HEK293 (cell line): ENCODE results near the gene PPFIA1.

Experiments
- CTCF ChIP-seq: fragments of 450-650 bp; formaldehyde crosslinking; IDR thresholded peaks from 2 replicates; pipeline ENCODE4 v1.5.1; 2016; ENCODE audit warnings: missing biosample characterization, missing genetic modification characterization
- ELK4 ChIP-seq: IDR thresholded peaks from 2 replicates; pipeline ENCODE4 v1.6.1; 2011; ENCODE audit warnings: mild to moderate bottlenecking, low read depth, low read length, borderline replicate concordance
- MEIS1 ChIP-seq: sonication (generic); formaldehyde crosslinking; IDR thresholded peaks from 2 replicates; pipeline ENCODE4 v1.8.1; 2022; ENCODE audit warnings: missing genetic modification reagents, mild to moderate bottlenecking, borderline replicate concordance
- PBX3 ChIP-seq: sonication (generic); formaldehyde crosslinking; IDR thresholded peaks from 2 replicates; pipeline ENCODE4 v1.8.1; 2022; ENCODE audit warnings: mild to moderate bottlenecking, moderate library complexity, missing genetic modification reagents
- ZNF157 ChIP-seq: fragments of 450-650 bp; formaldehyde crosslinking; IDR thresholded peaks from 2 replicates; pipeline ENCODE4 v1.5.1; 2016; ENCODE audit warnings: missing biosample characterization, missing genetic modification characterization
- ZNF335 ChIP-seq: fragments of 450-650 bp; formaldehyde crosslinking; conservative IDR thresholded peaks from 2 replicates; pipeline ENCODE4 v1.5.1; 2016; ENCODE audit warnings: missing biosample characterization, missing genetic modification characterization
- ZNF354C ChIP-seq: fragments of 450-650 bp; formaldehyde crosslinking; IDR thresholded peaks from 2 replicates; pipeline ENCODE4 v1.5.1; 2016; ENCODE audit warnings: missing biosample characterization, missing genetic modification characterization, low read depth, borderline replicate concordance
- ZNF548 ChIP-seq: fragments of 450-650 bp; formaldehyde crosslinking; IDR thresholded peaks from 2 replicates; pipeline ENCODE4 v1.5.1; 2016; ENCODE audit warnings: missing biosample characterization, missing genetic modification characterization
- ZNF610 ChIP-seq: fragments of 450-650 bp; formaldehyde crosslinking; IDR thresholded peaks from 2 replicates; pipeline ENCODE4 v1.5.1; 2016; ENCODE audit warnings: missing biosample characterization, missing genetic modification characterization, borderline replicate concordance
- ZSCAN4 ChIP-seq: fragments of 450-650 bp; formaldehyde crosslinking; IDR thresholded peaks from 2 replicates; pipeline ENCODE4 v1.5.1; 2017; ENCODE audit warnings: missing biosample characterization, missing genetic modification characterization

- TF ChIP-seq CTCF (tag by site-specific recombination): no peak
- TF ChIP-seq ZNF157 (tag by site-specific recombination): no peak
- no peak for TF ChIP-seq ZNF335 (tag by site-specific recombination)
- TF ChIP-seq ELK4: no peak
- no peak for TF ChIP-seq PBX3 (CRISPR knock-in tag)
- TF ChIP-seq ZNF610 (tag by site-specific recombination): no peak
- no peak for TF ChIP-seq ZNF354C
- no peak for TF ChIP-seq ZNF548
- no peak for TF ChIP-seq ZSCAN4
- no peak for TF ChIP-seq MEIS1
Measured at GRCh38 chr11:70306586-70307033, 36.1 kb downstream of the PPFIA1 start.
